ENCODE results near the gene PTGIS. TPM values are rescaled to one million over a fixed set of nuclear protein-coding genes. Genes with fewer than 3 reads are reported as not detected.
A peak's percentile ranks its signal among the peaks of the same experiment; 100 is the strongest.

The PTGIS gene
- total RNA-seq, 1 donor from 2014 or later, result 1.8 TPM

GRCh38 chr20:49501917-49502316 is 66.0 kb downstream of the PTGIS start:
- DNase-seq (ENCODE audit: low read depth, low spot score), result no peak

GRCh38 chr20:49497398-49497669 is 70.6 kb downstream of the PTGIS start:
- no peak for DNase-seq (ENCODE audit: low read depth, low spot score)

- DNase-seq (ENCODE audit: low read depth, low spot score), result no peak
Measured at GRCh38 chr20:49496553-49497397, 71.2 kb downstream of the PTGIS start.

- DNase-seq (ENCODE audit: low read depth, low spot score), result no peak
Measured at GRCh38 chr20:49496043-49496442, 71.9 kb downstream of the PTGIS start.

- no peak for DNase-seq (ENCODE audit: low read depth, low spot score)
Measured at GRCh38 chr20:49490689-49491088, 77.2 kb downstream of the PTGIS start.

GRCh38 chr20:49489688-49490087 is 78.2 kb downstream of the PTGIS start:
- no peak for DNase-seq (ENCODE audit: low read depth, low spot score)

- no peak for DNase-seq (ENCODE audit: low read depth, low spot score)
Measured at GRCh38 chr20:49486064-49486463, 81.9 kb downstream of the PTGIS start.

- DNase-seq (ENCODE audit: low read depth, low spot score), result no peak
Measured at GRCh38 chr20:49485563-49485962, 82.4 kb downstream of the PTGIS start.

GRCh38 chr20:49484180-49485140 is 83.5 kb downstream of the PTGIS start:
- DNase-seq (ENCODE audit: low read depth, low spot score), result peak; percentile 37

GRCh38 chr20:49483696-49484123 is 84.2 kb downstream of the PTGIS start:
- DNase-seq (ENCODE audit: low read depth, low spot score), result no peak

- DNase-seq (ENCODE audit: low read depth, low spot score), result no peak
Measured at GRCh38 chr20:49483018-49483695, 84.8 kb downstream of the PTGIS start.

- no peak for DNase-seq (ENCODE audit: low read depth, low spot score)
Measured at GRCh38 chr20:49482621-49483017, 85.3 kb downstream of the PTGIS start, which contains the start of gene KCNB1. TSS of gene KCNB1 (minus strand) at chr20:49482668. CDS start at chr20:49482480, 188 bp downstream.

- no peak for DNase-seq (ENCODE audit: low read depth, low spot score)
Measured at GRCh38 chr20:49482173-49482572, 85.8 kb downstream of the PTGIS start.

- no peak for DNase-seq (ENCODE audit: low read depth, low spot score)
Measured at GRCh38 chr20:49481116-49481515, 86.8 kb downstream of the PTGIS start.

GRCh38 chr20:49480236-49480635 is 87.7 kb downstream of the PTGIS start:
- no peak for DNase-seq (ENCODE audit: low read depth, low spot score)

- DNase-seq (ENCODE audit: low read depth, low spot score), result no peak
Measured at GRCh38 chr20:49479785-49480184, 88.2 kb downstream of the PTGIS start.

- DNase-seq (ENCODE audit: low read depth, low spot score), result no peak
Measured at GRCh38 chr20:49478754-49479689, 88.9 kb downstream of the PTGIS start.

GRCh38 chr20:49478266-49478665 is 89.7 kb downstream of the PTGIS start:
- no peak for DNase-seq (ENCODE audit: low read depth, low spot score)

GRCh38 chr20:49477200-49477599 is 90.7 kb downstream of the PTGIS start:
- no peak for DNase-seq (ENCODE audit: low read depth, low spot score)

- no peak for DNase-seq (ENCODE audit: low read depth, low spot score)
Measured at GRCh38 chr20:49476016-49476355, 92.0 kb downstream of the PTGIS start.
